ENCODE data around the gene NEU2.

NEU2 gene

DNA sequence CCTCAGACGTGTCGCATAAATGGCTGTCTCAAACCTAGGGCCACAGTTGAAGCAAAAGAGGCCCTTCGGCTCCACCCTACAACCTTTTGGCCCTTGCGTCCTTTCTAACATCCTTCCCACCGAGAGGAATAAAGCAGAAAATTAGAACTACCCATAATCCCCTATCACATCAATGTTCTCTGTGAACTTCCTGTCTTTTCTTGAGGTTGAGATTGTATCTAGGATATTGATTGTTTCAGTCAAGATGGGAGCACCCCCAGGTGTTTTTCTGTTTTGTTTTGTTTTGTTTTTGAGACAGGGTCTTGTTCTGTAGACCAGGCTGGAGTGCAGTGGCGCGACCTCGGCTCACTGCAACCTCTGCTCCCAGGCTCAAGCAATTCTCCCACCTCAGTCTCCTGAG, 51.3 kb downstream of the NEU2 start:
- no peak overlapping the region for H3K14ac ChIP-seq (ENCODE audit: low read length in 2 of 2)
- 86% methylated on average over 3 of the region's 8 CpGs for WGBS
- H3K18ac ChIP-seq (ENCODE audit: low read depth in 1 of 2, low read length in 2 of 2): no peak overlapping the region
- H3K4me3 ChIP-seq (ENCODE audit: insufficient read depth in 1 of 2, low read depth in 1 of 2, low read length in 2 of 2): no peak overlapping the region
- H3K4ac ChIP-seq (ENCODE audit: low read depth in 1 of 2, low read length in 2 of 2): no peak overlapping the region
- H3K4me1 ChIP-seq (ENCODE audit: control insufficient read depth, insufficient read depth, low read depth, low read length): no peaks in the 10 kb centered on the region
- no peak overlapping the region for H3K27ac ChIP-seq (ENCODE audit: low read length, poor library complexity, severe bottlenecking)
- H3K79me1 ChIP-seq (replicated peaks; ENCODE audit: low read length, poor library complexity, severe bottlenecking): no peaks in the 10 kb centered on the region
- peaks cover 36 to 69% of the 10 kb centered on the region in 2 experiments for H3K27me3 ChIP-seq (ENCODE audit: control insufficient read depth in 1 of 2, insufficient read depth in 1 of 2, low read length in 2 of 2)
- H2BK15ac ChIP-seq (ENCODE audit: low read depth, poor library complexity, severe bottlenecking): no peak overlapping the region
- no peaks in the 10 kb centered on the region for H3K9me3 ChIP-seq (ENCODE audit: control insufficient read depth, low read length)
- DNase-seq: no peak
- H3K4me2 ChIP-seq (ENCODE audit: low read length, poor library complexity, severe bottlenecking): no peak overlapping the region
- no peak overlapping the region for H2AK5ac ChIP-seq (ENCODE audit: low read length, severe bottlenecking)
- no peaks in the 10 kb centered on the region for H3K36me3 ChIP-seq (ENCODE audit: control insufficient read depth in 1 of 2, insufficient read depth in 2 of 2, low read depth in 1 of 2, low read length in 2 of 2)
- H2BK120ac ChIP-seq (ENCODE audit: low read depth, low read length): no peak overlapping the region
- H2AFZ ChIP-seq (ENCODE audit: low read depth, low read length): no peak overlapping the region
- no peak overlapping the region for H3K23ac ChIP-seq (ENCODE audit: low read length in 2 of 2)
- no peak overlapping the region for H2BK5ac ChIP-seq (ENCODE audit: low read depth, low read length, poor library complexity, severe bottlenecking)
- no peak overlapping the region for H3K9ac ChIP-seq (ENCODE audit: low read length)
- H4K8ac ChIP-seq (ENCODE audit: low read length): no peak overlapping the region
- no peak overlapping the region for H2BK12ac ChIP-seq (ENCODE audit: low read length in 2 of 2)
- no peak overlapping the region for H4K91ac ChIP-seq (ENCODE audit: low read length)

DNA sequence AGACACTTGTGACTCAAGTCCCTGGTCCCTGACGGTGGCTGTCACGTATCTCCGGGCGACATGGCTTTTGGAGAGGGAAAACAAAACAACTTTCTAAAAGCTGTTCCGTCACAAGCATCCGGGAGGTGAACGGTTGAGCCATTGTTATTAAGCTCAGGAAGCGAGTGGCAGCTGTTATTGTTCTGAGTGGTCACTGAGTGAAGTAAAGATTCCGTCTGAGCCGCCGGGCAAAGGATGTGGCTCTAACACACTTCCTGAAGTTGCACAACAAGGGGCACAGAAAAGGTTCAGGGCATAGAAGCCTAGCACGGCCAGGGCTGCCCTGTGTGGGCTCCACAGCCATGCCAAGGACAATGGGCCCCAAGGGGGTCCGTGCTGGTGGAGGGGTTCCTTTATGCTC, 52.0 kb downstream of the NEU2 start:
- WGBS: 86% methylated on average over 12 of the region's 13 CpGs
- Histone ChIP-seq H3K18ac (ENCODE audit: low read depth in 1 of 2, low read length in 2 of 2) (no peak overlapping the region), H4K8ac (ENCODE audit: low read length) (no peak overlapping the region), H3K36me3 (ENCODE audit: control insufficient read depth in 1 of 2, insufficient read depth in 2 of 2, low read depth in 1 of 2, low read length in 2 of 2) (no peaks in the 10 kb centered on the region), H2BK5ac (ENCODE audit: low read depth, low read length, poor library complexity, severe bottlenecking) (no peak overlapping the region), H3K23ac (ENCODE audit: low read length in 2 of 2) (no peak overlapping the region), H3K9me3 (ENCODE audit: control insufficient read depth, low read length) (no peaks in the 10 kb centered on the region), H4K91ac (ENCODE audit: low read length) (no peak overlapping the region), H2BK12ac (ENCODE audit: low read length in 2 of 2) (no peak overlapping the region), H3K9ac (ENCODE audit: low read length) (no peak overlapping the region), H3K27ac (ENCODE audit: low read length, poor library complexity, severe bottlenecking) (no peak overlapping the region), H3K4me1 (ENCODE audit: control insufficient read depth, insufficient read depth, low read depth, low read length) (no peaks in the 10 kb centered on the region), H2BK15ac (ENCODE audit: low read depth, poor library complexity, severe bottlenecking) (no peak overlapping the region), H2AK5ac (ENCODE audit: low read length, severe bottlenecking) (no peak overlapping the region), H3K14ac (ENCODE audit: low read length in 2 of 2) (no peak overlapping the region), H3K79me1 (replicated peaks; ENCODE audit: low read length, poor library complexity, severe bottlenecking) (no peaks in the 10 kb centered on the region), H2AFZ (ENCODE audit: low read depth, low read length) (no peak overlapping the region), H3K27me3 (ENCODE audit: control insufficient read depth in 1 of 2, insufficient read depth in 1 of 2, low read length in 2 of 2) (peaks cover 36 to 69% of the 10 kb centered on the region in 2 experiments), H3K4me3 (ENCODE audit: insufficient read depth in 1 of 2, low read depth in 1 of 2, low read length in 2 of 2) (no peak overlapping the region), H3K4ac (ENCODE audit: low read depth in 1 of 2, low read length in 2 of 2) (no peak overlapping the region), H2BK120ac (ENCODE audit: low read depth, low read length) (no peak overlapping the region), H3K4me2 (ENCODE audit: low read length, poor library complexity, severe bottlenecking) (no peak overlapping the region)
- DNase-seq: no peak

Data from mesenchymal stem cell (in vitro differentiated cells and primary cell).